GM12865 (cell line): ENCODE results near the gene CCR2.

Experiments used
- DNase-seq: peaks from one replicate; pipeline ENCODE4 v3.0.0; 2010; ENCODE audit warnings: low read depth
- H3K4me3 ChIP-seq: 2 replicates; pipeline ENCODE4 v1.5.1; 2011; ENCODE audit warnings: mild to moderate bottlenecking, low read depth, low read length, control low read depth
- CTCF ChIP-seq: IDR thresholded peaks from 2 replicates; pipeline ENCODE4 v1.5.1; 2011; ENCODE audit warnings: low read length, control low read depth, low read depth, inconsistent platforms; ENCODE audit not compliant: insufficient read depth; ENCODE audit errors: missing control alignments

CCR2 gene

GRCh38 chr3:46375218-46375617, 21.3 kb downstream of the CCR2 start:
- no peak overlapping the region for H3K4me3 ChIP-seq
- no peak for TF ChIP-seq CTCF
- DNase-seq: no peak

GRCh38 chr3:46375814-46376213, 21.9 kb downstream of the CCR2 start:
- H3K4me3 ChIP-seq: no peak overlapping the region
- no peak for DNase-seq
- TF ChIP-seq CTCF: no peak

GRCh38 chr3:46378426-46378942, 24.6 kb downstream of the CCR2 start:
- DNase-seq: peak; percentile 75
- TF ChIP-seq CTCF: peak; percentile 77
- no peak overlapping the region for H3K4me3 ChIP-seq

- H3K4me3 ChIP-seq: no peak overlapping the region
- no peak for TF ChIP-seq CTCF
- DNase-seq: no peak
Measured at GRCh38 chr3:46380471-46381221, 26.7 kb downstream of the CCR2 start.

GRCh38 chr3:46381625-46382024, 27.7 kb downstream of the CCR2 start:
- no peak for DNase-seq
- no peak overlapping the region for H3K4me3 ChIP-seq
- no peak for TF ChIP-seq CTCF

- DNase-seq: no peak
- H3K4me3 ChIP-seq: no peak overlapping the region
- no peak for TF ChIP-seq CTCF
Measured at GRCh38 chr3:46383211-46383950, 29.5 kb downstream of the CCR2 start.
